ENCODE results near the gene PRDM2.

GRCh38 chr1:13754510-13755103, 54.6 kb downstream of the PRDM2 start:
- TF ChIP-seq BHLHE40 (IDR thresholded peaks at IDR 0.05; ENCODE audit: borderline replicate concordance) (no peak), NFRKB (IDR thresholded peaks at IDR 0.05) (no peak)
